Measurements from ENCODE around the gene SLC25A12. TPM values are rescaled to one million over a fixed set of nuclear protein-coding genes. Genes with fewer than 3 reads are reported as not detected.
A peak's percentile ranks its signal among the peaks of the same experiment; 100 is the strongest.
"Not testable (repeated sequence)": the region's sequence is repeated elsewhere in the genome, so short reads cannot be mapped to it uniquely, and the experiment has no call there.

SLC25A12 gene
- total RNA-seq, 1 donor from 2014 or later: 16.5 TPM

- Mint-ChIP-seq H3K4me3 (ENCODE audit: unreplicated experiment) (no peak overlapping the region), H3K27ac (ENCODE audit: unreplicated experiment) (no peak overlapping the region), H3K27me3 (ENCODE audit: unreplicated experiment) (no peaks in the 10 kb centered on the region), H3K9me3 (ENCODE audit: unreplicated experiment) (no peaks in the 10 kb centered on the region), H3K4me1 (ENCODE audit: unreplicated experiment) (peaks cover 14% of the 10 kb centered on the region), H3K36me3 (ENCODE audit: unreplicated experiment) (peaks cover 6% of the 10 kb centered on the region)
- no peak for TF ChIP-seq CTCF (IDR thresholded peaks at IDR 0.05)
- no peak for DNase-seq (ENCODE audit: extremely low spot score, unreplicated experiment)
These were observed 79.9 kb downstream of the SLC25A12 start for GRCh38 chr2:171814174-171814573.

- Mint-ChIP-seq H3K27ac (ENCODE audit: unreplicated experiment) (no peak overlapping the region), H3K9me3 (ENCODE audit: unreplicated experiment) (no peaks in the 10 kb centered on the region), H3K27me3 (ENCODE audit: unreplicated experiment) (no peaks in the 10 kb centered on the region)
These were observed 80.3 kb downstream of the SLC25A12 start for GRCh38 chr2:171813729-171814128.

GRCh38 chr2:171813126-171813525, 80.9 kb downstream of the SLC25A12 start:
- no peak overlapping the region for H3K4me3 Mint-ChIP-seq (ENCODE audit: unreplicated experiment)
- H3K36me3 Mint-ChIP-seq (ENCODE audit: unreplicated experiment): peaks cover 7% of the 10 kb centered on the region
- no peak for DNase-seq (ENCODE audit: extremely low spot score, unreplicated experiment)
- peaks cover 10% of the 10 kb centered on the region for H3K4me1 Mint-ChIP-seq (ENCODE audit: unreplicated experiment)
- TF ChIP-seq CTCF (IDR thresholded peaks at IDR 0.05): no peak
- H3K27ac Mint-ChIP-seq (ENCODE audit: unreplicated experiment): no peak overlapping the region
- H3K27me3 Mint-ChIP-seq (ENCODE audit: unreplicated experiment): no peaks in the 10 kb centered on the region
- no peaks in the 10 kb centered on the region for H3K9me3 Mint-ChIP-seq (ENCODE audit: unreplicated experiment)

More at GRCh38 chr2:171813729-171814128, 80.3 kb downstream of the SLC25A12 start:
- peaks cover 7% of the 10 kb centered on the region for H3K36me3 Mint-ChIP-seq (ENCODE audit: unreplicated experiment)
- TF ChIP-seq CTCF (IDR thresholded peaks at IDR 0.05): peak; percentile 30
- peaks cover 13% of the 10 kb centered on the region for H3K4me1 Mint-ChIP-seq (ENCODE audit: unreplicated experiment)
- no peak overlapping the region for H3K4me3 Mint-ChIP-seq (ENCODE audit: unreplicated experiment)
- no peak for DNase-seq (ENCODE audit: extremely low spot score, unreplicated experiment)

- TF ChIP-seq CTCF (IDR thresholded peaks at IDR 0.05): peak; percentile 75
- Mint-ChIP-seq H3K4me1 (ENCODE audit: unreplicated experiment) (peaks cover 12% of the 10 kb centered on the region), H3K4me3 (ENCODE audit: unreplicated experiment) (no peak overlapping the region), H3K36me3 (ENCODE audit: unreplicated experiment) (peaks cover 19% of the 10 kb centered on the region), H3K9me3 (ENCODE audit: unreplicated experiment) (no peaks in the 10 kb centered on the region), H3K27me3 (ENCODE audit: unreplicated experiment) (no peaks in the 10 kb centered on the region), H3K27ac (ENCODE audit: unreplicated experiment) (no peak overlapping the region)
- no peak for DNase-seq (ENCODE audit: extremely low spot score, unreplicated experiment)
These were observed 82.8 kb downstream of the SLC25A12 start for GRCh38 chr2:171811245-171811628.

GRCh38 chr2:171810422-171811244, 83.4 kb downstream of the SLC25A12 start:
- Mint-ChIP-seq H3K4me1 (ENCODE audit: unreplicated experiment) (peaks cover 12% of the 10 kb centered on the region), H3K27ac (ENCODE audit: unreplicated experiment) (no peak overlapping the region), H3K36me3 (ENCODE audit: unreplicated experiment) (peaks cover 20% of the 10 kb centered on the region), H3K9me3 (ENCODE audit: unreplicated experiment) (no peaks in the 10 kb centered on the region), H3K27me3 (ENCODE audit: unreplicated experiment) (no peaks in the 10 kb centered on the region), H3K4me3 (ENCODE audit: unreplicated experiment) (no peak overlapping the region)
- TF ChIP-seq CTCF (IDR thresholded peaks at IDR 0.05): no peak
- no peak for DNase-seq (ENCODE audit: extremely low spot score, unreplicated experiment)

- peaks cover 26% of the 10 kb centered on the region for H3K36me3 Mint-ChIP-seq (ENCODE audit: unreplicated experiment)
- not testable (repeated sequence) for H3K9me3 Mint-ChIP-seq (ENCODE audit: unreplicated experiment); H3K27ac Mint-ChIP-seq (ENCODE audit: unreplicated experiment); H3K4me3 Mint-ChIP-seq (ENCODE audit: unreplicated experiment); DNase-seq (ENCODE audit: extremely low spot score, unreplicated experiment); H3K27me3 Mint-ChIP-seq (ENCODE audit: unreplicated experiment)
- peaks cover 12% of the 10 kb centered on the region for H3K4me1 Mint-ChIP-seq (ENCODE audit: unreplicated experiment)
These were observed 85.2 kb downstream of the SLC25A12 start for GRCh38 chr2:171808885-171809284.

Measured in osteocyte (in vitro differentiated cells).